ENCODE data around the gene SMIM21. TPM values are rescaled to one million over a fixed set of nuclear protein-coding genes. Genes with fewer than 3 reads are reported as not detected.

The SMIM21 gene
- total RNA-seq, 4 donors from 2014 or later = not detected

GRCh38 chr18:75378376-75379315, 48.9 kb downstream of the SMIM21 start:
- DNase-seq (ENCODE audit: low spot score in 2 of 2) = no peak
- no peak overlapping the region for H3K4me3 ChIP-seq (ENCODE audit: low read depth, poor library complexity, severe bottlenecking)
- WGBS, 2 donors = 68 to 73% methylated on average over 22 of the region's 22 CpGs
- intact Hi-C loops (cut with DNase I; ENCODE audit: low total_unique reads) = no loop called here
- TF ChIP-seq POLR2A (IDR thresholded peaks at IDR 0.05) (no peak), CTCF (IDR thresholded peaks at IDR 0.05) (no peak)

- no peak for TF ChIP-seq CTCF (IDR thresholded peaks at IDR 0.05)
- no peak for TF ChIP-seq POLR2A (IDR thresholded peaks at IDR 0.05)
- H3K4me3 ChIP-seq (ENCODE audit: low read depth, poor library complexity, severe bottlenecking) = no peak overlapping the region
- WGBS, 2 donors = 61 to 70% methylated on average over 10 of the region's 10 CpGs
- intact Hi-C loops (cut with DNase I; ENCODE audit: low total_unique reads) = no loop called here
- DNase-seq (ENCODE audit: low spot score in 2 of 2) = no peak
Measured at GRCh38 chr18:75377926-75378325, 49.6 kb downstream of the SMIM21 start.

GRCh38 chr18:75377258-75377657, 50.2 kb downstream of the SMIM21 start:
- TF ChIP-seq CTCF (IDR thresholded peaks at IDR 0.05) = no peak
- TF ChIP-seq POLR2A (IDR thresholded peaks at IDR 0.05) = no peak
- DNase-seq (ENCODE audit: low spot score in 2 of 2) = no peak
- intact Hi-C loops (cut with DNase I; ENCODE audit: low total_unique reads) = no loop called here
- H3K4me3 ChIP-seq (ENCODE audit: low read depth, poor library complexity, severe bottlenecking) = no peak overlapping the region
- WGBS, 2 donors = 60 to 88% methylated on average over 2 of the region's 2 CpGs

- TF ChIP-seq CTCF (IDR thresholded peaks at IDR 0.05) (no peak), POLR2A (IDR thresholded peaks at IDR 0.05) (no peak)
- intact Hi-C loops (cut with DNase I; ENCODE audit: low total_unique reads) = no loop called here
- no peak overlapping the region for H3K4me3 ChIP-seq (ENCODE audit: low read depth, poor library complexity, severe bottlenecking)
- WGBS, 2 donors = 74 to 86% methylated on average over 3 of the region's 3 CpGs
- no peak for DNase-seq (ENCODE audit: low spot score in 2 of 2)
Measured at GRCh38 chr18:75376004-75376403, 51.5 kb downstream of the SMIM21 start.

- WGBS, 2 donors = 83 to 93% methylated on average over 6 of the region's 6 CpGs
Measured at GRCh38 chr18:75375341-75375740, 52.2 kb downstream of the SMIM21 start.

More at GRCh38 chr18:75375341-75375740, 52.2 kb downstream of the SMIM21 start:
- no peak overlapping the region for H3K4me3 ChIP-seq (ENCODE audit: low read depth, poor library complexity, severe bottlenecking)
- intact Hi-C loops (cut with DNase I; ENCODE audit: low total_unique reads) = no loop called here
- TF ChIP-seq POLR2A (IDR thresholded peaks at IDR 0.05) (no peak), CTCF (IDR thresholded peaks at IDR 0.05) (no peak)
- DNase-seq (ENCODE audit: low spot score in 2 of 2) = no peak

Data from lower leg skin (tissue), 4 donors.